Measurements from ENCODE around the gene TBC1D22A. TPM values are rescaled to one million over a fixed set of nuclear protein-coding genes. Genes with fewer than 3 reads are reported as not detected.

TBC1D22A gene
- polyA plus RNA-seq, 1 donor from 2014 or later, result 9.3 TPM

DNA sequence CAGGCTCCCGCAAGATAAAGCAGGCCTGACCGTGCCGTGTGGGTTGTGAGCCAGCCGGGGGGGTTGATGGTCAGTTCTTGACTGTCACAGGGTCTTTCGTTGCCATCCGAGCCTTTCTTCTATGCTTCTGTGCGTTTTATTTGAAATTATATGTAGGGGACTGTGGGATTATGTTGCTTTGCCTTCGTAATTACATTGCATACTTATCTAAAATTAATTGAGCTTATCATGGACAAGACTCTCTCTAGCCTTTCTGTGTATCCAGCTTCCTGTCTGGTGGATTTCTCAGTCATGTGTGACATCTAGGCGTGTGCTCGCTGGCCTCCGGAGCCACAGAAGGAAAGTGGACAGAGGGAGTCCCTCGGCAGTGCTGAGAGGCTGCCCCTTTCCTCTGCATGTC, 93.2 kb downstream of the TBC1D22A start:
- Histone ChIP-seq H2AFZ (ENCODE audit: low read depth, low read length) (no peak overlapping the region), H3K79me2 (replicated peaks; ENCODE audit: insufficient read depth, low read length) (no peaks in the 10 kb centered on the region), H3K9me2 (ENCODE audit: insufficient read depth, low read length) (no peaks in the 10 kb centered on the region), H3K27me3 (ENCODE audit: insufficient read depth, low read depth, low read length) (no peaks in the 10 kb centered on the region), H3K9me3 (ENCODE audit: low read length) (no peaks in the 10 kb centered on the region), H3K27ac (ENCODE audit: low read length) (no peak overlapping the region), H4K20me1 (ENCODE audit: insufficient read depth) (no peaks in the 10 kb centered on the region), H3K4me2 (ENCODE audit: low read length) (no peak overlapping the region), H3F3A (ENCODE audit: insufficient read depth, low read length, poor library complexity, severe bottlenecking) (no peaks in the 10 kb centered on the region), H3K36me3 (ENCODE audit: insufficient read depth, low read length) (no peaks in the 10 kb centered on the region), H3K9ac (ENCODE audit: low read length) (no peak overlapping the region), H3K4me3 (ENCODE audit: low read length) (no peak overlapping the region)
- TF ChIP-seq SMC3 (conservative IDR thresholded peaks at IDR 0.05; ENCODE audit: poor library complexity) (no peak), TAF1 (IDR thresholded peaks at IDR 0.05; ENCODE audit: low read depth) (no peak), POLR2AphosphoS5 (IDR thresholded peaks at IDR 0.05) (no peak), MXI1 (conservative IDR thresholded peaks at IDR 0.05; ENCODE audit: poor library complexity, severe bottlenecking) (no peak), RAD21 (conservative IDR thresholded peaks at IDR 0.05) (no peak), EP300 (conservative IDR thresholded peaks at IDR 0.05; ENCODE audit: poor library complexity, severe bottlenecking) (no peak), EZH2 (IDR thresholded peaks at IDR 0.05; ENCODE audit: borderline replicate concordance, insufficient read depth, low read length, poor library complexity, severe bottlenecking) (no peak)
- TF ChIP-seq, protein P1, sequence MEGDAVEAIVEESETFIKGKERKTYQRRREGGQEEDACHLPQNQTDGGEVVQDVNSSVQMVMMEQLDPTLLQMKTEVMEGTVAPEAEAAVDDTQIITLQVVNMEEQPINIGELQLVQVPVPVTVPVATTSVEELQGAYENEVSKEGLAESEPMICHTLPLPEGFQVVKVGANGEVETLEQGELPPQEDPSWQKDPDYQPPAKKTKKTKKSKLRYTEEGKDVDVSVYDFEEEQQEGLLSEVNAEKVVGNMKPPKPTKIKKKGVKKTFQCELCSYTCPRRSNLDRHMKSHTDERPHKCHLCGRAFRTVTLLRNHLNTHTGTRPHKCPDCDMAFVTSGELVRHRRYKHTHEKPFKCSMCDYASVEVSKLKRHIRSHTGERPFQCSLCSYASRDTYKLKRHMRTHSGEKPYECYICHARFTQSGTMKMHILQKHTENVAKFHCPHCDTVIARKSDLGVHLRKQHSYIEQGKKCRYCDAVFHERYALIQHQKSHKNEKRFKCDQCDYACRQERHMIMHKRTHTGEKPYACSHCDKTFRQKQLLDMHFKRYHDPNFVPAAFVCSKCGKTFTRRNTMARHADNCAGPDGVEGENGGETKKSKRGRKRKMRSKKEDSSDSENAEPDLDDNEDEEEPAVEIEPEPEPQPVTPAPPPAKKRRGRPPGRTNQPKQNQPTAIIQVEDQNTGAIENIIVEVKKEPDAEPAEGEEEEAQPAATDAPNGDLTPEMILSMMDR (IDR thresholded peaks at IDR 0.05; ENCODE audit: poor library complexity, severe bottlenecking), result no peak
- TF ChIP-seq, protein P2, sequence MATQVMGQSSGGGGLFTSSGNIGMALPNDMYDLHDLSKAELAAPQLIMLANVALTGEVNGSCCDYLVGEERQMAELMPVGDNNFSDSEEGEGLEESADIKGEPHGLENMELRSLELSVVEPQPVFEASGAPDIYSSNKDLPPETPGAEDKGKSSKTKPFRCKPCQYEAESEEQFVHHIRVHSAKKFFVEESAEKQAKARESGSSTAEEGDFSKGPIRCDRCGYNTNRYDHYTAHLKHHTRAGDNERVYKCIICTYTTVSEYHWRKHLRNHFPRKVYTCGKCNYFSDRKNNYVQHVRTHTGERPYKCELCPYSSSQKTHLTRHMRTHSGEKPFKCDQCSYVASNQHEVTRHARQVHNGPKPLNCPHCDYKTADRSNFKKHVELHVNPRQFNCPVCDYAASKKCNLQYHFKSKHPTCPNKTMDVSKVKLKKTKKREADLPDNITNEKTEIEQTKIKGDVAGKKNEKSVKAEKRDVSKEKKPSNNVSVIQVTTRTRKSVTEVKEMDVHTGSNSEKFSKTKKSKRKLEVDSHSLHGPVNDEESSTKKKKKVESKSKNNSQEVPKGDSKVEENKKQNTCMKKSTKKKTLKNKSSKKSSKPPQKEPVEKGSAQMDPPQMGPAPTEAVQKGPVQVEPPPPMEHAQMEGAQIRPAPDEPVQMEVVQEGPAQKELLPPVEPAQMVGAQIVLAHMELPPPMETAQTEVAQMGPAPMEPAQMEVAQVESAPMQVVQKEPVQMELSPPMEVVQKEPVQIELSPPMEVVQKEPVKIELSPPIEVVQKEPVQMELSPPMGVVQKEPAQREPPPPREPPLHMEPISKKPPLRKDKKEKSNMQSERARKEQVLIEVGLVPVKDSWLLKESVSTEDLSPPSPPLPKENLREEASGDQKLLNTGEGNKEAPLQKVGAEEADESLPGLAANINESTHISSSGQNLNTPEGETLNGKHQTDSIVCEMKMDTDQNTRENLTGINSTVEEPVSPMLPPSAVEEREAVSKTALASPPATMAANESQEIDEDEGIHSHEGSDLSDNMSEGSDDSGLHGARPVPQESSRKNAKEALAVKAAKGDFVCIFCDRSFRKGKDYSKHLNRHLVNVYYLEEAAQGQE (IDR thresholded peaks at IDR 0.05; ENCODE audit: borderline replicate concordance), result no peak

DNA sequence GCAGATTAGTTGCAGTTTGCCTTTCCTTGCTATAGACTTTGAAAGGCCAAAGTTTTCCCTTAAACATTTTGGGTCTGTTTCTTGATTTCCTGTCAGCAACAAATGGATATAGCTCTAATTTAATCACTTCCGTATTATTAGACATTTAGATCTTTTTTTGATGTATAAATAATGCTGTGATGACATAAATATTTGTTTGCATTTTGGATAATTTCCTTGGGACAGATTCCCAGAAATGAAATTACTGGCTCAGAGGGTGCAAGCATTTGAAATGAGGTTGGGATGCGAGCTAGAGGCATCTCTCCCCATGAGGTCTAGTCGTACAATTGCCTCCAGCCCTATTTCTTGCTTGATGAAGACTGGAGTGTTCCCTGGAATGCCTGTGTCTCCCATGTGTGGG, 94.2 kb downstream of the TBC1D22A start:
- no peaks in the 10 kb centered on the region for H3K27me3 ChIP-seq (ENCODE audit: insufficient read depth, low read depth, low read length)
- no peak overlapping the region for H3K4me2 ChIP-seq (ENCODE audit: low read length)
- no peaks in the 10 kb centered on the region for H4K20me1 ChIP-seq (ENCODE audit: insufficient read depth)
- H3K9me3 ChIP-seq (ENCODE audit: low read length), result no peaks in the 10 kb centered on the region
- no peak overlapping the region for H3K9ac ChIP-seq (ENCODE audit: low read length)
- no peak overlapping the region for H2AFZ ChIP-seq (ENCODE audit: low read depth, low read length)
- no peak for TF ChIP-seq RAD21 (conservative IDR thresholded peaks at IDR 0.05)
- TF ChIP-seq, protein P1 (IDR thresholded peaks at IDR 0.05; ENCODE audit: poor library complexity, severe bottlenecking), result no peak
- TF ChIP-seq TAF1 (IDR thresholded peaks at IDR 0.05; ENCODE audit: low read depth), result no peak
- TF ChIP-seq, protein P2 (IDR thresholded peaks at IDR 0.05; ENCODE audit: borderline replicate concordance), result no peak
- no peak for TF ChIP-seq EZH2 (IDR thresholded peaks at IDR 0.05; ENCODE audit: borderline replicate concordance, insufficient read depth, low read length, poor library complexity, severe bottlenecking)
- TF ChIP-seq POLR2AphosphoS5 (IDR thresholded peaks at IDR 0.05), result no peak
- TF ChIP-seq MXI1 (conservative IDR thresholded peaks at IDR 0.05; ENCODE audit: poor library complexity, severe bottlenecking), result no peak
- no peak for TF ChIP-seq EP300 (conservative IDR thresholded peaks at IDR 0.05; ENCODE audit: poor library complexity, severe bottlenecking)
- no peak for TF ChIP-seq SMC3 (conservative IDR thresholded peaks at IDR 0.05; ENCODE audit: poor library complexity)
- H3K36me3 ChIP-seq (ENCODE audit: insufficient read depth, low read length), result no peaks in the 10 kb centered on the region
- no peak overlapping the region for H3K4me3 ChIP-seq (ENCODE audit: low read length)
- no peaks in the 10 kb centered on the region for H3K9me2 ChIP-seq (ENCODE audit: insufficient read depth, low read length)
- H3K79me2 ChIP-seq (replicated peaks; ENCODE audit: insufficient read depth, low read length), result no peaks in the 10 kb centered on the region
- H3F3A ChIP-seq (ENCODE audit: insufficient read depth, low read length, poor library complexity, severe bottlenecking), result no peaks in the 10 kb centered on the region
- no peak overlapping the region for H3K27ac ChIP-seq (ENCODE audit: low read length)
